PFSK-1 (cell line): ENCODE results near the gene ZBTB5.

Source experiments
- FOXP2 ChIP-seq: optimal IDR thresholded peaks from 2 replicates; pipeline ENCODE3; 2011; ENCODE audit warnings: borderline replicate concordance, control low read depth, inconsistent platforms; ENCODE audit not compliant: insufficient read depth; ENCODE audit errors: extremely low read length, extremely low read depth
- POLR2AphosphoS5 ChIP-seq: IDR thresholded peaks from 2 replicates; pipeline ENCODE4 v1.6.1; 2012; ENCODE audit warnings: low read depth, mild to moderate bottlenecking, control low read depth, low read length, moderate library complexity
- REST ChIP-seq, 2 experiments: IDR thresholded peaks; 2 replicates each; pipeline versions ENCODE4 v1.6.1 to v1.8.0; 2011 to 2012; ENCODE audit warnings: low read depth in 2 of 2, low read length in 2 of 2, control low read depth in 1 of 2, inconsistent platforms in 1 of 2, mild to moderate bottlenecking in 1 of 2, moderate library complexity in 1 of 2; ENCODE audit not compliant: insufficient read depth in 1 of 2
- SIN3A ChIP-seq: IDR thresholded peaks from 2 replicates; pipeline ENCODE4 v1.6.1; 2012; ENCODE audit warnings: mild to moderate bottlenecking, low read length, moderate library complexity, borderline replicate concordance; ENCODE audit not compliant: insufficient read depth
- TAF1 ChIP-seq: IDR thresholded peaks from 2 replicates; pipeline ENCODE4 v1.6.1; 2012; ENCODE audit warnings: low read length, control low read depth, borderline replicate concordance; ENCODE audit not compliant: insufficient read depth

Gene ZBTB5

GRCh38 chr9:37438359-37438758, 26.9 kb downstream of the ZBTB5 start:
- no peak for TF ChIP-seq SIN3A
- no peak for TF ChIP-seq FOXP2
- TF ChIP-seq POLR2AphosphoS5: no peak

- TF ChIP-seq SIN3A (no peak), REST (IDR thresholded peaks at IDR 0.05; ENCODE audit: insufficient read depth in 1 of 2, low read depth in 2 of 2, low read length in 2 of 2) (no peak), POLR2AphosphoS5 (no peak), FOXP2 (no peak), TAF1 (no peak)
Observed at GRCh38 chr9:37437621-37438020, 27.6 kb downstream of the ZBTB5 start.

- TF ChIP-seq TAF1 (no peak), POLR2AphosphoS5 (no peak), REST (IDR thresholded peaks at IDR 0.05; ENCODE audit: insufficient read depth in 1 of 2, low read depth in 2 of 2, low read length in 2 of 2) (no peak), SIN3A (no peak), FOXP2 (no peak)
Observed at GRCh38 chr9:37437010-37437409, 28.2 kb downstream of the ZBTB5 start.

- TF ChIP-seq TAF1 (no peak), SIN3A (no peak), REST (IDR thresholded peaks at IDR 0.05; ENCODE audit: insufficient read depth in 1 of 2, low read depth in 2 of 2, low read length in 2 of 2) (no peak), POLR2AphosphoS5 (no peak), FOXP2 (no peak)
Observed at GRCh38 chr9:37436540-37436939, 28.7 kb downstream of the ZBTB5 start.

- TF ChIP-seq TAF1 (no peak), FOXP2 (no peak), SIN3A (no peak), REST (IDR thresholded peaks at IDR 0.05; ENCODE audit: insufficient read depth in 1 of 2, low read depth in 2 of 2, low read length in 2 of 2) (no peak), POLR2AphosphoS5 (no peak)
Observed at GRCh38 chr9:37433867-37434371, 31.3 kb downstream of the ZBTB5 start.
